ENCODE results near the gene KRT10. TPM values are rescaled to one million over a fixed set of nuclear protein-coding genes. Genes with fewer than 3 reads are reported as not detected.
"Not testable (repeated sequence)": the region's sequence is repeated elsewhere in the genome, so short reads cannot be mapped to it uniquely, and the experiment has no call there.

KRT10 gene
- 8.9 and 26.5 TPM in 2 replicates for polyA plus RNA-seq (2014; cell fraction: cytosol; rRNA removed)
- 2.3 and 9.6 TPM in 2 replicates for polyA plus RNA-seq (2014; cell fraction: nucleus; rRNA removed)

GRCh38 chr17:40822132-40822812 lies at the start of gene KRT10:
Gene KRT10 (minus strand): TSS chr17:40822614. CDS start chr17:40822585, 29 bp downstream.
- DNase-seq (ENCODE audit: low spot score): no peak

- DNase-seq (ENCODE audit: low spot score): no peak
Observed at GRCh38 chr17:40871316-40871715, 48.9 kb upstream of the KRT10 start.

- DNase-seq (ENCODE audit: low spot score): no peak
Observed at GRCh38 chr17:40870136-40870535, 47.7 kb upstream of the KRT10 start.

DNA sequence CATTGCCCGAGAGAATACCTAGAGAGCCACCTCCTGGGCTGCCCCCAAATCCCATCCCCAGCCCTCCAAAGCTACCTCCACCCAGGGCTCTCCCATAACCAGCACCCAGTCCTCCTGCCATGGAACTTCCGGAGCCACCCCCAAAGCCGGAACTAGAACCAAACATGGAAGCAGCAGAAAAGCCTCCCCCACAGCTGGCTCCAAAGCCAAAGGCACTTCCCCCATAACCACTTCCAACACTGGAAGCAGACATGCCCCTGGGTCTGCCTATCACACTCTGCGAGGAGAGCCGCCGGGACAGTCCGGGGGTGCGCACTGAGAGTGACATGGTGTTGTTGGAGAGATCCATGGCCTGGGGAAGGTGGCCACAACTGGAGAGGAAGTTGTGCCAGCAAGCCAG lies 44.4 kb upstream of the KRT10 start, which contains the start of gene KRT12:
KRT12 (minus strand) TSS at position 386 of the 400 bp plus-strand sequence; CDS start at position 349, 37 bp downstream.
- no peak for DNase-seq (ENCODE audit: low spot score)

DNA sequence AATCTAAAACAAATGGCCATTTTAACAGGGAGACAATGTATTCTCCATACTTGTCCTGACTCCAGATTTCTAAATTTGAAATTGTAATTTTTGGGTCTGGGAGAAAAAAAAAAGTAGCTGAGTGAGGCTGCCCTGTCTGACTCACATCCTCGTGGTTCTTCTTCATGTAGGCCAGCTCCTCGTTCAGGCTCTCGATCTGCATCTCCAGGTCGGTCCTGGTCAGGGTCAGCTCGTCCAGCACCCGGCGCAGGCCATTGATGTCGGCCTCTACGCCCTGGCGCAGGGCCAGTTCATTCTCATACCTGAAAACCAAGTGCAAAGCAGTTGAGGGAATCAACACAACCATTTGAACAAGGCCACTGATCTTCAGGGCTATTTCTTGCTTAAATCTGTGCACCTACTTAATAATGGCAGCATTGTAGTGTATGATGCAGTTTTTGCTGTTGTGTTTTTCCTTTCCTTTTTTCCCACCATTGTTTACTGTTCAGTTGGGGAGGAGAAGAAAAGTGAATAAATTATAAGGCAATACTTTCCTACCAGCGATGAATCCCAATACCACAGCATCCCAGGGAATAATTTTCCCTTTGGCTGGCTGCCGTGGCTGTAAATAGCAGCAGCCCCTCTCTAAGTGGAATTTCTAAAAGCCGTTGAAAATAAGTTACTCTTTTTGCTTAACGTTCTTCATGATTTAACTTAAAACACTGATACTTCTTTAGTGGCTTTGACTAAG lies 42.4 kb upstream of the KRT10 start:
- no peak for DNase-seq (ENCODE audit: low spot score)

DNA sequence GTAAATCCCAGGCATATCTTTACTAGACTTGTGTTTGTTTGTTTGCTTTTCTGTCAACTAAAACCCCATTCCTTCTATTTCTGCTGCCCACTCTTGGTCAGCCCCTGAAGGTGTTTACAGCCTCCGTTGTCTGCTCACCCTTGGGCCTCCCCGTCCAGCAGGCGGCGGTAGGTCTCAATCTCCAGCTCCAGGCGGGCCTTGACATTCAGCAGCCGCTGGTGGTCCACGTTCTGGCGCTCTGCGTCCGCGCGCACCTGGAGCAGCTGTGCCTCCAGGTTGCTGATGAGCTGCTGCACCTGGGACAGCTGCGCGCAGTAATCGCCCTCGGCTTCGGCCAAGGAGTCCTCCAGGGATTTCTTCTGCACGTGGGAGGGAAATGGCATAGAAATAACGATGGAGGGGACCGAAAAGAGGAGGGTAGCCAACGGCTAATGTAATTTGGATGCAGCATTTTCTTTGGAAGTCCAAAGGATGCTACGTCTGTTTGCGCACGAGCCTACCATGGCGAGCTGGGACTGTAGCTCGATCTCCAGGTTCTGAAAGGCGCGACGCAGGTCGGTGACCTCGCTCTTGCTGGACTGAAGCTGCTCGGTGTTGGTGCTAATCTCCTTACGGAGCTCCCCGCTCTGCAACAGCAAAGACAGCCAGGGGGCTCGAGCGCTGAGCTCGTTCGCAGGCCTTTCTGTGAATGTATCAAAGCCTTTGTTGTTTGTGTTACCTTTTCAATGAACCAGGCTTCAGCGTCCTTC lies 40.7 kb upstream of the KRT10 start:
- DNase-seq (ENCODE audit: low spot score): peak; percentile 42

GRCh38 chr17:40859536-40859935 lies 37.1 kb upstream of the KRT10 start:
- no peak for DNase-seq (ENCODE audit: low spot score)

GRCh38 chr17:40858667-40859066 lies 36.3 kb upstream of the KRT10 start:
- not testable (repeated sequence) for DNase-seq (ENCODE audit: low spot score)

DNA sequence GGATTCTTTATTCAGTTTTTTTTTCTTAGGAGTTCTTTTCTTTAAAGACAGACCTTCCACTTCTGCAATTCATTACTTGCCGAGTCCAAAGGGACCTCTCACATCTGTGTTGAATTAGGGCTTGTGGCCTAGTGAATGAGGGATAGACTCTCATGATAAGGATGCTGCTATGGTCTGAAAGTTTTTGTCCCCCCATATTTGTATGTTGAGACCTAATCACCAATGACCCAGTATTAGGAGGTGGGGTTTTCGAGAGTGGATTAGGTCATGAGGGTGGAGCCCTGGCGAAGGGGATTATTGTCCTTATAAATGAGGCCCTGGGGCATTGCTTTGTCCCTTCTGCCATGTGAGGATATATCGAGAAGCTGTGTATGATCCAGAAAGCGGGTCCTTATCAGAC lies 35.1 kb upstream of the KRT10 start:
- peak; percentile 13 for DNase-seq (ENCODE audit: low spot score)

GRCh38 chr17:40854175-40854814 lies 31.9 kb upstream of the KRT10 start:
- no peak for DNase-seq (ENCODE audit: low spot score)

DNA sequence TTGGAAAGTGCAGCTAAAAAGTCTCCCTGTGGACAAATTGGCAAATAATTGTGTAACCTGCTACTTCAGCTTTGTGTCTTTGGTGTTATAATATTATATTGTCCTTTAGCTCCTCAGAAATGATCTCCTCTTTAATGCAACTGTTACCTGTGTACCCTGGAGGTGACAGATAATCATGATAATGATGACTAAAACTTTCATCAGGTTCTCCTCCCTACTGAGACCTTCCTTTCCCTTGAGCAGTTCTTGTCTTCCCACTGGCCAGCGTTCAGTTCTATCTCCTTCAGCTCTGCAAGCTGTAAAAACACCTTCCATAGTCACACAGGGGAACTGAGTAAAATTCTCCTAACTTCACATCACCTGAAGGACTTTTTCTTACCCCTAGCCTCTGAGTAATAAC lies 29.9 kb upstream of the KRT10 start:
- no peak for DNase-seq (ENCODE audit: low spot score)

DNA sequence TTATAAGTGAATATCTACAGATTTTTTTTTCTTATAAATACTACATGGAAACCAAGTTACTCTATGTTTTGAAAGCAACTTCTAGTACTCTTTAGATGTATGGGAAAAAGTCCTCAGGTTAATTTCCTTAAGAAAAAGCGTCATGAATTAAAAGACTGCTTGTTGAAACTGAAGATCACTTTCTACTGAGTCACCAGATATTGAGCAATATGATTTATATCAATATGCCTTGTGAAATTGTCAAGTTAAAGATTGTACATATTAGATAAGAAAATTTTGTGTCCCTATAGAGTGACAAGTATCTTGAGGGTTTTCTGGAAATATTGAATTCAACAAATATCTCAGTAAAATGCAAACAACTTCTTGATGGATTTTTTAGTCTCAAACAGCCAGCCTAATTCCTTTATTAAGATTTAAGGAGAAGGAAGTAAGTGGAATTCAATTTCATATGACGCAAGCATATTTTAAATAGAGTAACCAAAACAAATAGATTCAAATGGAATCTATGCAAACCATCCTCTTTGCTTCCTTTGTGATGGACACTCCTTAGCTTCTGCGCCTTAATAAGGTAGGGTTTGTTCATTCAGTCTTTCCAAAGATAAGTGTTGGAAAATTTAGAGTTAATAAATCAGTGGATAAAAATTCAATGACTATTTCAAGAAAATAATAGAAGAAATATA lies 28.0 kb upstream of the KRT10 start:
- no peak for DNase-seq (ENCODE audit: low spot score)

GRCh38 chr17:40849723-40850122 lies 27.3 kb upstream of the KRT10 start:
- DNase-seq (ENCODE audit: low spot score): no peak

DNA sequence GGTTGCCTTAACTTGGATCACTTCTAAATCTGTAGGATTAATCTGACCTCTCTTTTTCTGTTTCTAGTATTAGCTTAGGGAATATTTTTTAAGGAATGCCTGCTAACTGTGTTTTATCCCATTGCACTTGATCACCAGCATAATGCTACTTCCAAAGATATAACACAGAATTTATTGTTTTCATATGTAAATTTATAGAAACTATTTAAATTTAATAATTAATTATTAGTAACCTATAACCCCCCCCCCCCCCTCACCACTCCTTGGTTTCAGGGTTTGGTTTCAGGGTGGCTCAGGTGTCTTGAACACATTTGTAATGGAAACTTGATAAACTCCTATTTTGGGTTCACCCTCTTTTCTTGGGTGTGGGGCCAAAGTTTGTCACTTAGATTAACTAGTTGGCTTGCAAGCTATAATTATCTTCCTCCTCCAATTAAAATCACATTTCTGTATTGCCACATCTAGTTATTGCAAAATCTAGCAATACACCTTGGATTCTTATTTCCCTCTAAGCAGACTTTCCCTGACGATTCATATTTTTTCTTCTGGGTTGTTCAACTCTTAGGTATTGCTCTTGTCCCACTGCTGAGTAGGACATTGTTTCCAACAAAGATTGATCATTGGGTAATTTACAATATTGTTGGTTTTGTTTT lies 26.3 kb upstream of the KRT10 start:
- no peak for DNase-seq (ENCODE audit: low spot score)

DNA sequence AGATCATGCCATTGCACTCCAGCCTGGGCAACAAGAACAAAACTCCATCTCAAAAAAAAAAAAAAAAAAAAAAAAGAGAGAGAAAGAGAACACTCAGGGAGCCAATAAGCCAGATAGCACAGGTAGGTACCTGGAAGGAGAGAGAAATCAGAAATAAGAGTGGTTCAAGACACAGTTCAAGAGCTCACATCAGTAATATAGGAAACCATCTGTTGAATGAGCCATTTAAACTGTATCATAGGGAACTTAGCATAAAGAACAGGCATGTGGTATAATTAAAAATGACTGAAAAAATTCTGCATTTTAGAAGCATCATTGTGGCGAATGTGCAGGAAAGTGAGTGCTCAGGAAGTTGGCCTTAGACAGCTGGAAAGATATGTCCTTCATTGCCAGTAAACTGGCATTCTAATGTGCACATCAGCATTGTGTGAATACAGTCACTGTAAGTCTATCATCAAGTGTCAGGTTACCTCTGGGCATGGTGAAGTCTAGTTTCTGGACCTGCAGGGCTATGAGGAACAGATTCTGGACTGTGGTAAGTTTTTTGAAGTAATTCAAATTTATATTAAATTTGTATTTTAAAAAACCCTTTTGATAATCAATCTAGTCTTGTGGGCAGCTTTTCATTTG lies 24.2 kb upstream of the KRT10 start:
- DNase-seq (ENCODE audit: low spot score): no peak

DNA sequence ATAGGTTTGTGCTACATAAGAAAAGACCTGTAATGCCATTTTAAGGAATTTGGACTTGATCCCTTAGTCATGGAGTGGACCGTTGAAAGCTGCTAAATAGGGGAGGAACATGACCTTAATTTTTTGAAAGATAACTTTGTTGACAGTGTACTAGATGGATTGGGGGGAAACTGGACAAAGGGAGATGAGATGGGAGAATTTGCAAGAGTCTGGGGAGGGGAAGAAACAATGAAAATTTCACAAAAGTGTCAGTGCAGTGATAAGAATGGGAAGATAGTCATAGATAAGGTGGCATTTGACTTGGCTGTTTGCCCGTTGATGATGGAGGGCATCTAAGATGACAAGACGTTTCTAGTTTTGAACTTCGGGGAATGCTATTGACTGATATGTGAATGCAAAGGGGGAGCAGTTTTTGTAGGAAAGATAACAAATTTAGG lies 22.3 kb upstream of the KRT10 start:
- no peak for DNase-seq (ENCODE audit: low spot score)

GRCh38 chr17:40843242-40843641 lies 20.8 kb upstream of the KRT10 start:
- no peak for DNase-seq (ENCODE audit: low spot score)

DNA sequence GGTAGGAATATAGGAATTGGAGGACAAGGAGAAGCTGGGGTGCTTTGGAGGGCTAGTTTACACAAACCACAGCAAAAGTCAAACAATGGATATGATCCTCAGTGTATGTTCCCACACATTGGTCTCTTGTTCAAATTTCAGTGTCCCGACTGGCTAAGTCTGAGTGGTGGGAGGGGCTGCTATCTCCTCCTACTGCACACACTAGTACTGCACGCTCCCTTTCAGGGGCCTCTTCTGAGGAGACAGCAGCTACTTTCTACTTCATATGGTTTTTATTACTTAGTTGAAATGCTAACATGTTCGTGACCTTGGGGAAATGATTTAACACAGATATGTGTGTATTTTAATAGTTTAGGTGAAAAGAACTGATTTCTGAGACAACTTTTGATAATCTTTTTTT lies 18.8 kb upstream of the KRT10 start:
- no peak for DNase-seq (ENCODE audit: low spot score)

- DNase-seq (ENCODE audit: low spot score): no peak
Observed at GRCh38 chr17:40839194-40839593, 16.8 kb upstream of the KRT10 start.

DNA sequence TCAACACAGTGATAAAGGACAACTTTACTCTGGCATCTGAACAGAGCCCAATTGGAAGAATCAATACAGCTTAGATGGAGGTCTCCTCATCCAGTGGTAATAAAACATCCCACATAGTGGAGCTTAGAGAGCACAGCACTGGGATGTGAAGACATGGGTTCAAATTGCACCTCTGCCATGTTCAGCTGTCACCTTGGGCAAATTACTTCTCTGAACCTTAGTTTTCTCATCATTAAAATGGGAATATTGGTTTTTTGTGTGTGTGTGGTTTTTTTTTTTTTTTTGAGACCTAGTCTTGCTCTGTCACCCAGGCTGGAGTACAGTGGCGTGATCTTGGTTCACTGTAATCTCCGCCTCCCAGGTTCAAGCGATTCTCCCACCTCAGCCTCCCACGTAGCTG lies 13.6 kb upstream of the KRT10 start:
- no peak for DNase-seq (ENCODE audit: low spot score)

All from SK-N-DZ (cell line).